Neuron (in vitro differentiated cells): Measurements from ENCODE around the gene FOXK1.
"Not testable (repeated sequence)": the region's sequence is repeated elsewhere in the genome, so short reads cannot be mapped to it uniquely, and the experiment has no call there.

Source experiments
- H2AFZ ChIP-seq: one replicate; pipeline ENCODE4 v1.6.1; 2013; ENCODE audit warnings: low read depth, mild to moderate bottlenecking, inconsistent platforms, low read length, moderate library complexity
- H3K27me3 ChIP-seq: one replicate; pipeline ENCODE4 v1.6.1; 2013; ENCODE audit warnings: low read length; ENCODE audit not compliant: insufficient read depth
- H3K36me3 ChIP-seq: one replicate; pipeline ENCODE4 v1.6.1; 2013; ENCODE audit warnings: low read length; ENCODE audit not compliant: insufficient read depth
- H3K4me1 ChIP-seq: one replicate; pipeline ENCODE4 v1.6.1; 2013; ENCODE audit warnings: low read length; ENCODE audit not compliant: insufficient read depth
- H3K4me3 ChIP-seq: 2 replicates; pipeline ENCODE4 v1.5.1; 2013; ENCODE audit warnings: mild to moderate bottlenecking, low read length, moderate library complexity
- H3K9me3 ChIP-seq: one replicate; pipeline ENCODE4 v1.6.1; 2013; ENCODE audit warnings: low read length

Gene FOXK1

GRCh38 chr7:4681218-4681851, 760 bp upstream of the FOXK1 start:
- Histone ChIP-seq H2AFZ (no peak overlapping the region), H3K4me1 (peaks cover 22% of the 10 kb centered on the region), H3K36me3 (peaks cover 2% of the 10 kb centered on the region), H3K9me3 (no peaks in the 10 kb centered on the region), H3K4me3 (peak overlapping the region; percentile 96), H3K27me3 (no peaks in the 10 kb centered on the region)

GRCh38 chr7:4682621-4683042, 537 bp downstream of the FOXK1 start:
- Histone ChIP-seq H3K9me3 (no peaks in the 10 kb centered on the region), H3K27me3 (no peaks in the 10 kb centered on the region), H3K36me3 (peaks cover 2% of the 10 kb centered on the region), H3K4me1 (peaks cover 22% of the 10 kb centered on the region), H3K4me3 (peak overlapping the region; percentile 96), H2AFZ (no peak overlapping the region)

- no peaks in the 10 kb centered on the region for H3K9me3 ChIP-seq
- H2AFZ ChIP-seq = no peak overlapping the region
- H3K27me3 ChIP-seq = no peaks in the 10 kb centered on the region
- peaks cover 2% of the 10 kb centered on the region for H3K36me3 ChIP-seq
- peaks cover 22% of the 10 kb centered on the region for H3K4me1 ChIP-seq
- peak overlapping the region; percentile 96 for H3K4me3 ChIP-seq
Measured at GRCh38 chr7:4683043-4683883, 1.2 kb downstream of the FOXK1 start.

- peaks cover 2% of the 10 kb centered on the region for H3K36me3 ChIP-seq
- H3K9me3 ChIP-seq = no peaks in the 10 kb centered on the region
- no peak overlapping the region for H2AFZ ChIP-seq
- H3K27me3 ChIP-seq = no peaks in the 10 kb centered on the region
- H3K4me1 ChIP-seq = peaks cover 22% of the 10 kb centered on the region
- peak overlapping the region; percentile 96 for H3K4me3 ChIP-seq
Measured at GRCh38 chr7:4683884-4684565, 1.9 kb downstream of the FOXK1 start.

GRCh38 chr7:4684846-4685245, 2.8 kb downstream of the FOXK1 start:
- H2AFZ ChIP-seq = no peak overlapping the region
- H3K4me3 ChIP-seq = peak overlapping the region; percentile 96
- H3K36me3 ChIP-seq = peaks cover 2% of the 10 kb centered on the region
- no peaks in the 10 kb centered on the region for H3K9me3 ChIP-seq
- peaks cover 24% of the 10 kb centered on the region for H3K4me1 ChIP-seq
- H3K27me3 ChIP-seq = no peaks in the 10 kb centered on the region

- H3K36me3 ChIP-seq, H3K4me3 ChIP-seq, H3K27me3 ChIP-seq, H2AFZ ChIP-seq, H3K9me3 ChIP-seq: not testable (repeated sequence)
- peaks cover 27% of the 10 kb centered on the region for H3K4me1 ChIP-seq
Measured at GRCh38 chr7:4685676-4686075, 3.6 kb downstream of the FOXK1 start.

GRCh38 chr7:4687956-4688355, 5.9 kb downstream of the FOXK1 start:
- peaks cover 2% of the 10 kb centered on the region for H3K36me3 ChIP-seq
- H3K27me3 ChIP-seq = no peaks in the 10 kb centered on the region
- H3K4me3 ChIP-seq = no peak overlapping the region
- no peaks in the 10 kb centered on the region for H3K9me3 ChIP-seq
- peaks cover 24% of the 10 kb centered on the region for H3K4me1 ChIP-seq
- no peak overlapping the region for H2AFZ ChIP-seq

GRCh38 chr7:4689151-4689550, 7.1 kb downstream of the FOXK1 start:
- H2AFZ ChIP-seq = no peak overlapping the region
- no peaks in the 10 kb centered on the region for H3K27me3 ChIP-seq
- peaks cover 2% of the 10 kb centered on the region for H3K36me3 ChIP-seq
- H3K4me1 ChIP-seq = peaks cover 16% of the 10 kb centered on the region
- H3K4me3 ChIP-seq = no peak overlapping the region
- H3K9me3 ChIP-seq = no peaks in the 10 kb centered on the region

- no peak overlapping the region for H3K4me3 ChIP-seq
- H2AFZ ChIP-seq = no peak overlapping the region
- H3K36me3 ChIP-seq = peaks cover 2% of the 10 kb centered on the region
- H3K9me3 ChIP-seq = no peaks in the 10 kb centered on the region
- no peaks in the 10 kb centered on the region for H3K27me3 ChIP-seq
- H3K4me1 ChIP-seq = peaks cover 10% of the 10 kb centered on the region
Measured at GRCh38 chr7:4689668-4690067, 7.6 kb downstream of the FOXK1 start.

GRCh38 chr7:4690953-4691856, 9.1 kb downstream of the FOXK1 start:
- H2AFZ ChIP-seq = no peak overlapping the region
- H3K9me3 ChIP-seq = no peaks in the 10 kb centered on the region
- H3K4me3 ChIP-seq = no peak overlapping the region
- no peaks in the 10 kb centered on the region for H3K27me3 ChIP-seq
- no peaks in the 10 kb centered on the region for H3K36me3 ChIP-seq
- H3K4me1 ChIP-seq = peaks cover 5% of the 10 kb centered on the region

GRCh38 chr7:4692055-4692454, 10.0 kb downstream of the FOXK1 start:
- no peaks in the 10 kb centered on the region for H3K9me3 ChIP-seq
- H3K36me3 ChIP-seq = no peaks in the 10 kb centered on the region
- no peaks in the 10 kb centered on the region for H3K27me3 ChIP-seq
- no peak overlapping the region for H3K4me3 ChIP-seq
- peaks cover 5% of the 10 kb centered on the region for H3K4me1 ChIP-seq
- H2AFZ ChIP-seq = no peak overlapping the region

GRCh38 chr7:4692622-4693021, 10.5 kb downstream of the FOXK1 start:
- H3K4me3 ChIP-seq, H3K36me3 ChIP-seq, H3K9me3 ChIP-seq, H3K27me3 ChIP-seq, H2AFZ ChIP-seq, H3K4me1 ChIP-seq: not testable (repeated sequence)
